Measurements from ENCODE around the gene PTTG1IP.

Gene PTTG1IP

GRCh38 chr21:44858291-44858690 lies 15.2 kb downstream of the PTTG1IP start:
- no peak for DNase-seq (ENCODE audit: low read depth)
- no peak for TF ChIP-seq CTCF (conservative IDR thresholded peaks at IDR 0.05; ENCODE audit: low read depth, low read length)
- no peak overlapping the region for H3K4me3 ChIP-seq (ENCODE audit: low read length)

- DNase-seq (ENCODE audit: low read depth), result no peak
- no peak for TF ChIP-seq CTCF (conservative IDR thresholded peaks at IDR 0.05; ENCODE audit: low read depth, low read length)
- H3K4me3 ChIP-seq (ENCODE audit: low read length), result no peak overlapping the region
Observed at GRCh38 chr21:44857127-44857892, 16.2 kb downstream of the PTTG1IP start.

- no peak for TF ChIP-seq CTCF (conservative IDR thresholded peaks at IDR 0.05; ENCODE audit: low read depth, low read length)
- DNase-seq (ENCODE audit: low read depth), result no peak
- no peak overlapping the region for H3K4me3 ChIP-seq (ENCODE audit: low read length)
Observed at GRCh38 chr21:44856131-44856530, 17.4 kb downstream of the PTTG1IP start.

- no peak overlapping the region for H3K4me3 ChIP-seq (ENCODE audit: low read length)
- no peak for DNase-seq (ENCODE audit: low read depth)
- no peak for TF ChIP-seq CTCF (conservative IDR thresholded peaks at IDR 0.05; ENCODE audit: low read depth, low read length)
Observed at GRCh38 chr21:44855572-44855971, 17.9 kb downstream of the PTTG1IP start.

GRCh38 chr21:44854664-44855446 lies 18.6 kb downstream of the PTTG1IP start:
- TF ChIP-seq CTCF (conservative IDR thresholded peaks at IDR 0.05; ENCODE audit: low read depth, low read length), result no peak
- no peak for DNase-seq (ENCODE audit: low read depth)
- H3K4me3 ChIP-seq (ENCODE audit: low read length), result no peak overlapping the region

GRCh38 chr21:44854391-44854663 lies 19.2 kb downstream of the PTTG1IP start:
- no peak overlapping the region for H3K4me3 ChIP-seq (ENCODE audit: low read length)
- DNase-seq (ENCODE audit: low read depth), result no peak
- TF ChIP-seq CTCF (conservative IDR thresholded peaks at IDR 0.05; ENCODE audit: low read depth, low read length), result no peak
